ENCODE results near the gene DNAJC5G.
"Not testable (repeated sequence)": the region's sequence is repeated elsewhere in the genome, so short reads cannot be mapped to it uniquely, and the experiment has no call there.

Gene DNAJC5G

GRCh38 chr2:27281855-27282559, 6.8 kb downstream of the DNAJC5G start, which contains the start of gene TRIM54:
Gene TRIM54, plus strand, starts transcription at chr2:27282429. Its CDS starts 303 bp downstream, at chr2:27282732.
- no peak for DNase-seq

DNA sequence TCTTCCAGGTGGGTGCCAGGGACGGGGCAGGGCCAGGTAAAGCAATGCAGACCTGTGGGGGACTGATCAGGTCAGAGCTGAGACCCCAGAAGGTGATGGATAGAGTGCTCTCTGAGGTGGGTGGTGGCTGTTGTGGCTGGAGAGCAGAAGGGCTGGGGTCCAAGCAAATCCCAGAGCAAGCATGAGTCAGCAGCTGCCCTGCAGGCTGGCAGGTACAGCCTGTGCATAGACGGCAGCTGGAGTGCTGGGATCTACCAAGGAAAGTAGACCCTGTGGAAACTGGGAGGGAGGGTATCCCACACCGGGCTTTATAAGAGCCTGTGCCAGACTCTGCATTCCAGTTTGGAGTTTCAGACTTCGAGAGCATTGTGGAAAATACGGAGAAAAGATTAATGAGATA, 7.7 kb downstream of the DNAJC5G start:
- no peak for DNase-seq

- DNase-seq = no peak
These were observed 9.8 kb downstream of the DNAJC5G start for GRCh38 chr2:27284996-27285395.

GRCh38 chr2:27285481-27285880, 10.2 kb downstream of the DNAJC5G start:
- no peak for DNase-seq

DNA sequence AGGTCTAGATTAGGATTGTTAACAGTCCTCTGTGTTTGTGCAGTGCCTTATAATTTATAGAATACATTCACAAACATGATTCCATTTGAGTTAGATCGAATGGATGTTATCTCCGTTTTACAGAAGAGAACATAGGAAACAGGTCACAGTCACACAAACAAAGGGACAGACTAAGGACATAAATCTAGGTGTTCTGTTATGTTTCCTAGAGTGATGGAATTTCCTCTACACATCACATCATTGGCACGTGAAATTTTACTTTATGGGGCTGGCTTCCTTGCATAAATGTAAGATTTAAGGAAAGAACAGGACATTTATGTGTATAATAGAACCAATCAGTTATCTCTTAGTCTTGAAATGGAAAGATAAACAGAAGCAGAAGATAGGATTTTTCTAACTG, 13.4 kb downstream of the DNAJC5G start:
- no peak for DNase-seq

DNA sequence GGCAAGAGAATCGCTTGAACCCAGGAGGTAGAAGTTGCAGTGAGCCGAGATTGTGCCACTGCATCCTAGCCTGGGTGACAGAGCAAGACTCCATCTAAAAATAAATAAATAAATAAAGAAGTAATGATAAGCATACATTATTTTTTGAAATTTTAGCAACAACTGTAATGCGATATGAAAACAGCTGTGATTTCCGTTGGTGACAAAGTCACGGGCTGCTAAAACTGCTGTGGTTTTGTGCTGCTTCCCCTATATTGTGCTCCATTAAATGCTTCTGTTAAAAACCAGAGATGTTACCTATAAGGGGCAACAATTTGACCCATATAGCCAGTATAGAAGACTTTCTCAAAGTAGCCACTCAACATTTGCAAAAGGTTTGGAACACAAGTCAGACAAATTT, 15.3 kb downstream of the DNAJC5G start:
- no peak for DNase-seq

DNA sequence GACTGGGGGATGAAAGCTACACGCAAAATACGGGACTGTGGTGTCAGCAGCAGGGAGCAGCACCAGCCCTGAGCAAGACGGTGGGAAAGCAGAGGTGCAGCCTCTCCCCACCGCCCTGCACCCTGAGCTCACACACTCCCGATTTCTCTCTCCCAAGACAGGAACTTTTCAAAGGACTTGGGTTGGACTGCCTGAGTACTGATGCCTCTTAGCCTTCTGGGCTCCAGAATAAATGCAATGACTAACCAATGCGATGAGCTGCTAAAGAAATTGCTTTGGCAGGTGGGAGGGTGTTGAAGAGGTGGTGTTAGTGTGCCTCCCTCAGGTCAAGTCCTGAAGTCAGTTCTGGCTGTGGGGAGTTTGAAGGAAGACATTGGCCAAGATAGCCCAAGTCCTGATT, 16.6 kb downstream of the DNAJC5G start:
- DNase-seq = no peak

DNA sequence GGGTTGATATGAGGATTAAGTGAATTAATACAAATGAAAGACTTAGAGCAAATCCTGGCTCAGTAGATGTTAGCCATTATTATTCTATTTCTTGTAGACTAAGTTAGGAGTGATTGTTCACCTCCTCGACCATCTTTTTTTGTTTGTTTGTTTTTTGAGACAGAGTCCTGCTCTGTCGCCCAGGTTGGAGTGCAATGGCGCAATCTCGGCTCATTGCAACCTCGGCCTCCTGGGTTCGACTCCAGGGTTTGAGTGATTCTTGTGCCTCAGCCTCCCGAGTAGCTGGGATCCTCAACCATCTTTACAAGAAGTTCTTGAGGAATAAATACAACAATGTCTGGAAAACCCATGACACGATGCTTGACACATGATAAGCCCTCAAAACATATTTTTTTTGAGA, 19.7 kb downstream of the DNAJC5G start:
- no peak for DNase-seq

GRCh38 chr2:27296481-27296880, 21.2 kb downstream of the DNAJC5G start:
- no peak for DNase-seq

DNA sequence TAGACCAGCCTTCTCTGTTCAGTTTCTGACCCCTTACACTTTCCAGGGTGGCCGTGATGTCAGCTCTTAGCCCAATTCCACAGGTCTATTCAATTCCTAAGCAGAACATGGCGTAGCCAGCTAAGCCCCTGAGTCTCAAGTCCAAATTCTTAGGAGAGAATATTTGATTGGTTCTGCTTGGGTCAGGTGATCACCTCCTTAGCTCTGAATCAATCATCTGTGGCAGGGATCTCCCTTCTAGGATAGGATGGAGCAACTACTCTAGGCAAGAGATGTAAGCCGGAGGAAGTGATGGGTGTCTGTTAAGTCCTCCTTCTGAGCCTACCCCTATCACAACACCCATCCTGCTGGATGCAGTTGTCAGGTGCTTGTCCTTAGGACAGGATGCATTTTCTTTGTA, 22.0 kb downstream of the DNAJC5G start:
- no peak for DNase-seq

DNA sequence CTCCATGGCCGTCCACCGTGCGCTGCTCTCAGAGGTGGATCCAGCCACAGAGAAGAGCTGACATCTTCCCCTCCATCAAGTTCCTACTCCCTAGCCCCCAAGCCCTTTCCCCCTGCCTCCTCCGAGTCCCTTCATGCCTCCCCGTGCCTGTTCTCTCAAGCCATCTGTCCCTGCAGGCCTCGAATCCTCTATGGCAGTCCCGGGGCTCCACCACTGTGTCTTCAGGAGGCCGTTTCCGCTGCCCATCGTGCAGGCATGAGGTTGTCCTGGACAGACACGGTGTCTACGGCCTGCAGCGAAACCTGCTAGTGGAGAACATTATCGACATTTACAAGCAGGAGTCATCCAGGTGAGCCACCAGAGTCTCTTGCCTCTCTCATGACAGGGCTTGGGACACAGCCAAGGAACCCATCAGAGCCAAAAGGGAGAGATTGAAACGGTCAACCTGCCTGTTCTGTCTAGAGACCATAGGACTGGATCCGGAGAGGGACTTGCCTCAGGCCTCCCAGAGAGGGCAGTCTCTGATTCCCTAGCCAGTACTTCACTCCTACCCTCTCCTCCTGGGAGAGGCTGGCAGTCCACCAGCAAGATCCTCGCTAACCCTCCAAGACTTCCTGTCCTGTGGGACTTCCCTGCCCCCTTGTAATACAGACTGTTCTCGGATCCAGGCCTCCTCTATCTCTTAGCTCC, 23.3 kb downstream of the DNAJC5G start:
- no peak for DNase-seq

DNA sequence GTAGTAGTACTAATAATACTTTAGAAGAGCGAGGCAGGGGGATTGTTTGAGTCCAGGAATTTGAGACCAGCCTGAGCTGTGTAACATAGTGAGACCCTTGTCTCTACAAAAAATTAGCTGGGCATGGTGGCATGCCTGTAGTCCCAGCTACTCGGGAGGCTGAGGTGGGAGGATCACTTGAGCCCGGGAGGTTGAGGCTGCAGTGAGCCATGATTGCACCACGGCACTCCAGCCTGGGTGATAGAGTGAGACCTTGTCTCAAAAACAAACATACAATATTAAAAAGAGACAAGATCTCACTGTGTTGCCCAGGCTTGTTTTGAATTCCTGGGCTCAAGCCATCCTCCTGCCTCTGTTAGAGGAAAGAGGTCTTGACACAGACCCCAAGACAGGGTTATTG, 25.4 kb downstream of the DNAJC5G start:
- DNase-seq = not testable (repeated sequence)

DNA sequence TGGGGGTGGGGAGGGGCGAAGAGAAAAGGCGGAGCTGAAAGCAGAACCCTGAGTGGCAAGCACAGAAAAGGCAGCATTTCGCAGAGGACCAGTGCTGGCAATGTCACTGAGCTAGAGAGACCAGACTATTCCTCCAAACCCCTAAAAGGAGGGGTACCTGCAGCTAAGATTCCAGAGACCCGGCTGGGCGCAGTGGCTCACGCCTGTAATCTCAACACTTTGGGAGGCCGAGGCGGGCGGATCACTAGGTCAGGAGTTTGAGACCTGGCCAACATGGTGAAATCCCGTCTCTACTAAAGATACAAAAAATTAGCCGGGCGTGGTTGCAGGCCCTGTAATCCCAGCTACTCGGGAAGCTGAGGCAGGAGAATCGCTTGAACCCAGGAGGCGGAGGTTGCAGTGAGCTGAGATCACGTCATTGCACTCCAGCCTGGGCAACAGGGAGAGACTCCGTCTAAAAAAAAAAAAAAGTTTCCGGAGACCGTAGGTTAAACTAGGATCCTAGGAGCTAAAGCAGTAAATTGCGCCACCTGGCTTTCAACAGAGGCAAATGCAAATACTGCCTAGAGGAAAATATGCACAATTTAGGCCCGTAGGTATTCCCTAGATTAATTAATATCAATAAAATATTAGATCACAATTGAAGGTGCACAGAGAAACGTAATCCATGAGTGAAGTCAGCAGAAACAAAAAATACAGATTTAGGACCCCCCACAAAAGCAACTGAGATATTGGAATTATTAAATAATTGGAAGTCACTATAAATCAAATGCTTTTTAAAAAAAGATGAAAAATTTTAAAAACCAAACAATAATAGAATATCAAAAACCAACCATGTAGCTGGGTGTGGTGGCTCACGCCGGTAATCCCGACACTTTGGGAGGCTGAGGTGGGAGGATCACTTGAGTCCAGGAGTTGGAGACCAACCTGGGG, 28.1 kb downstream of the DNAJC5G start:
- DNase-seq = peak; percentile 33

DNA sequence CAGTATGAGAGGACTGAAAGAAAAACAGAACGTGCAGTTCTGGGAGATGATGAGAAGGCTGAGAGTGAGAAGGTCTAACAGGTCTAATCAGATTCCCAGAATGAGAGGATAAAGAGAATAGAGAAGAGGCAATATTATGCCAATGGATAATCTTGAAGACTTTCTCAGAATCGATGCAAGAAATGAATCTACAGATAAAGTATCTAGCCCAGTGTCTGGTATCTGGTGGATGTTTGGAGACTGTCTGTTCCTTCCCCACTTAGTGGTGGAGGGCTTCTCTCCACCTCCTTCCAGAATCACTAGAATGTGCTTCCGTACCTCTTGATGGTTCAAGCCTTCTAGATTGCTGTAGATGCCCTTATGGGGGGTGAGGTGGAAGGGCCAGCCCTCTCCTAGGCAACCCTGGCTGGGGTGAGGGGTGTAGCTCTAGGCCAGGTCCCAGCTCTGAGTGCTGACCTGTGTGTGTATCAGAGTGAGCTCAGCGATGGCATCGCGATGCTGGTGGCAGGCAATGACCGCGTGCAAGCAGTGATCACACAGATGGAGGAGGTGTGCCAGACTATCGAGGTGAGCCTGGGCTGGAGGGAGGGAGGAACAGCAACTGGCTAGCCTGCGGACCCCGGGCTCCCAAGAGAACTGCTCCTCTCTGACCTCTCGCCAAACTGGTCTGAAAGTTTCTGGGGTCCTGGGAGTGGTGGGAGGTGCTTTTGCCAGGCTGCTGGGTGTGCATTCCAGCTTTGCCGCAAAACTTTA, 29.4 kb downstream of the DNAJC5G start:
- no peak for DNase-seq

DNA sequence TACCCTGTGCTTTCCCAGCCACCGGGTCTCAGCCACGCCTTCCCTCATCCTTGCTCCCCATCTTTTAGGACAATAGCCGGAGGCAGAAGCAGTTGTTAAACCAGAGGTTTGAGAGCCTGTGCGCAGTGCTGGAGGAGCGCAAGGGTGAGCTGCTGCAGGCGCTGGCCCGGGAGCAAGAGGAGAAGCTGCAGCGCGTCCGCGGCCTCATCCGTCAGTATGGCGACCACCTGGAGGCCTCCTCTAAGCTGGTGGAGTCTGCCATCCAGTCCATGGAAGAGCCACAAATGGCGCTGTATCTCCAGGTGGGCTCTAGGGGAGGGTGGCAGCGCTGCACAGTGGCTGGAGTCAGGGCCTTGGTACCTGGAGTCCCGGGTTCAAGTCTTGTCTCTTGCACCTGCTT, 30.3 kb downstream of the DNAJC5G start:
- no peak for DNase-seq

- no peak for DNase-seq
These were observed 30.9 kb downstream of the DNAJC5G start for GRCh38 chr2:27306136-27306535.

DNA sequence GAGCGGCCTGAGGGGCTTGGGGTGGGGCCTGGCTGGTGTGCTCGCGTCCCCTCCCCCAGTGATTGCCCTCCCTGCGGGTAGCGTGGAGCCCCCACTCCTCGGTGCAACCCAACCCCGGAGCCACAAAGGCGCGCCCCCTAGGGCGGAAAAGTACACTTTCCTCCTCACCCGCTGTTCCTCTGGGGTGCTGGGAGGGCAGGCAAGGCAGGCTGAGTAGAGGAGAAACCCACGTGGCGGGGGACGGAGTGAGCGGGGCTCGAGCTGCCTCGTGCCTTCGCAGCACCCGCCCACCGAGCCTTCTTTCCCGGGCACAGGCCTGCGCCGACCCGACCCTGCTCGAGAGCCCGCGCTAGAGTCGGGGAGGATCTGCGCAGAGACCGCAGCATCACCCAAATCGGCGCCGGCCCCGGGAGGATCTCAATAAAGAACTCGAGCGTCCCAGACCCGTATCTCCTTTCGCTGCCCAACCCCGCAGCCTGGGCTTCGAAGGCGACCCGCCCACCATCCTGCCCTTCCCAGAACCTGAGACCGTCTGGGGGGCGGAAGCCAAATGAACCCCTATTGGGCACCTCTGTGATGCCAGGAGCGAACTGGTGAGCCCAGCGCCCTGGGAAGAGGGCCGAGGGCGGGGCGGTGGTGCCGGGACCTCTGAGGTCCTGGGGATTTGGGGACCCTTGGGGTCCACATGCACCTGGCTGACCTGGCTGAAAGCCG, 31.5 kb downstream of the DNAJC5G start:
- no peak for DNase-seq

GRCh38 chr2:27307287-27307544, 32.0 kb downstream of the DNAJC5G start:
- no peak for DNase-seq

- no peak for DNase-seq
These were observed 32.5 kb downstream of the DNAJC5G start for GRCh38 chr2:27307545-27308358.

GRCh38 chr2:27308359-27308881, 33.2 kb downstream of the DNAJC5G start, which contains the start of gene UCN:
Gene UCN, minus strand, starts transcription at chr2:27308445. Its CDS starts 550 bp downstream, at chr2:27307895.
- no peak for DNase-seq

GRCh38 chr2:27309651-27310050, 34.4 kb downstream of the DNAJC5G start:
- no peak for DNase-seq
